Stimulated activated CD4-positive, alpha-beta T cell treated with anti-CD3 and anti-CD28 coated beads, Interleukin-2, amount 100 ng/mL, for 48 hours (primary cell): ENCODE results near the gene PEAK3.
"Not testable (repeated sequence)": the region's sequence is repeated elsewhere in the genome, so short reads cannot be mapped to it uniquely, and the experiment has no call there.

Experiments used
- DNase-seq, 2 donors: peaks; one replicate each; pipeline ENCODE4 v3.0.0-alpha.2; 2020

The PEAK3 gene

GRCh38 chr19:2288338-2288817 lies 6.4 kb upstream of the PEAK3 start:
- no peak for DNase-seq

GRCh38 chr19:2287585-2288337 lies 5.8 kb upstream of the PEAK3 start:
- no peak for DNase-seq

- DNase-seq: no peak
These were observed 4.6 kb upstream of the PEAK3 start for GRCh38 chr19:2286402-2287140.

- DNase-seq: no peak
These were observed 2.0 kb upstream of the PEAK3 start for GRCh38 chr19:2283835-2284507.

GRCh38 chr19:2282862-2283237 lies 875 bp upstream of the PEAK3 start:
- no peak for DNase-seq

- not testable (repeated sequence) for DNase-seq
These were observed 512 bp downstream of the PEAK3 start for GRCh38 chr19:2281265-2282061.

GRCh38 chr19:2280633-2281264 lies 1.2 kb downstream of the PEAK3 start:
- no peak for DNase-seq

- DNase-seq: no peak
These were observed 3.4 kb downstream of the PEAK3 start for GRCh38 chr19:2278459-2279158.

GRCh38 chr19:2277138-2277537 lies 4.8 kb downstream of the PEAK3 start:
- DNase-seq: no peak

GRCh38 chr19:2276429-2276986 lies 5.5 kb downstream of the PEAK3 start:
- DNase-seq: no peak

GRCh38 chr19:2275588-2276428 lies 6.2 kb downstream of the PEAK3 start:
- DNase-seq: no peak

GRCh38 chr19:2274931-2275535 lies 6.9 kb downstream of the PEAK3 start:
- no peak for DNase-seq

GRCh38 chr19:2274185-2274711 lies 7.7 kb downstream of the PEAK3 start:
- DNase-seq: no peak

GRCh38 chr19:2273356-2274184 lies 8.4 kb downstream of the PEAK3 start:
- peak; percentile 79 to 87 for DNase-seq

- no peak for DNase-seq
These were observed 10.5 kb downstream of the PEAK3 start for GRCh38 chr19:2271234-2272103.

GRCh38 chr19:2270423-2271233 lies 11.3 kb downstream of the PEAK3 start:
- DNase-seq: peak; percentile 56 to 59

GRCh38 chr19:2270157-2270422 lies 11.9 kb downstream of the PEAK3 start:
- DNase-seq: no peak
